SK-N-MC (cell line): ENCODE results near the gene PRCD.

ENCODE experiments used
- EZH2 ChIP-seq: fragments of 200-600 bp; sonication (generic); IDR thresholded peaks from one replicate; pipeline ENCODE4 v1.6.1; 2017; ENCODE audit warnings: antibody characterized with exemption
- POLR2AphosphoS5 ChIP-seq: IDR thresholded peaks from 2 replicates; pipeline ENCODE4 v1.6.1; 2012; ENCODE audit warnings: mild to moderate bottlenecking, low read depth, low read length, borderline replicate concordance

GRCh38 chr17:76541739-76542454 lies 2.1 kb downstream of the PRCD start:
- TF ChIP-seq POLR2AphosphoS5 (no peak), EZH2 (no peak)
